ENCODE measurements around the gene STX1A.

STX1A gene

GRCh38 chr7:73762659-73762999 is 43.2 kb upstream of the STX1A start:
- POLR2A ChIA-PET: no interaction called here
- Histone ChIP-seq H3K4me3 (ENCODE audit: low read depth, low read length) (no peak overlapping the region), H3K4me1 (ENCODE audit: control insufficient read depth, insufficient read depth, low read length) (no peaks in the 10 kb centered on the region), H3K9me3 (ENCODE audit: control insufficient read depth, insufficient read depth, low read depth, low read length) (no peaks in the 10 kb centered on the region), H3K27ac (ENCODE audit: extremely low read depth, low read depth, low read length) (no peak overlapping the region), H3K36me3 (ENCODE audit: control insufficient read depth in 2 of 2, insufficient read depth in 1 of 2, low read length in 2 of 2) (no peaks in the 10 kb centered on the region)
- TF ChIP-seq ZNF202 (tag by site-specific recombination; IDR thresholded peaks at IDR 0.05; ENCODE audit: borderline replicate concordance) (no peak), ZNF366 (tag by site-specific recombination; conservative IDR thresholded peaks at IDR 0.05) (peak; percentile 96), ZNF596 (tag by site-specific recombination; IDR thresholded peaks at IDR 0.05) (peak; percentile 43; the same call in 1 of the 2 replicates), PRDM1 (tag by site-specific recombination; IDR thresholded peaks at IDR 0.05) (peak; percentile 100), ZFP3 (tag by site-specific recombination; IDR thresholded peaks at IDR 0.05; ENCODE audit: low read depth) (no peak), ZNF184 (tag by site-specific recombination; IDR thresholded peaks at IDR 0.05) (no peak), ZFP37 (tag by site-specific recombination; IDR thresholded peaks at IDR 0.05) (no peak)
- TF ChIP-seq, protein P1, sequence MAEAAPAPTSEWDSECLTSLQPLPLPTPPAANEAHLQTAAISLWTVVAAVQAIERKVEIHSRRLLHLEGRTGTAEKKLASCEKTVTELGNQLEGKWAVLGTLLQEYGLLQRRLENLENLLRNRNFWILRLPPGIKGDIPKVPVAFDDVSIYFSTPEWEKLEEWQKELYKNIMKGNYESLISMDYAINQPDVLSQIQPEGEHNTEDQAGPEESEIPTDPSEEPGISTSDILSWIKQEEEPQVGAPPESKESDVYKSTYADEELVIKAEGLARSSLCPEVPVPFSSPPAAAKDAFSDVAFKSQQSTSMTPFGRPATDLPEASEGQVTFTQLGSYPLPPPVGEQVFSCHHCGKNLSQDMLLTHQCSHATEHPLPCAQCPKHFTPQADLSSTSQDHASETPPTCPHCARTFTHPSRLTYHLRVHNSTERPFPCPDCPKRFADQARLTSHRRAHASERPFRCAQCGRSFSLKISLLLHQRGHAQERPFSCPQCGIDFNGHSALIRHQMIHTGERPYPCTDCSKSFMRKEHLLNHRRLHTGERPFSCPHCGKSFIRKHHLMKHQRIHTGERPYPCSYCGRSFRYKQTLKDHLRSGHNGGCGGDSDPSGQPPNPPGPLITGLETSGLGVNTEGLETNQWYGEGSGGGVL (tag by site-specific recombination; IDR thresholded peaks at IDR 0.05): peak; percentile 56
- CTCF ChIA-PET: no interaction called here

DNA sequence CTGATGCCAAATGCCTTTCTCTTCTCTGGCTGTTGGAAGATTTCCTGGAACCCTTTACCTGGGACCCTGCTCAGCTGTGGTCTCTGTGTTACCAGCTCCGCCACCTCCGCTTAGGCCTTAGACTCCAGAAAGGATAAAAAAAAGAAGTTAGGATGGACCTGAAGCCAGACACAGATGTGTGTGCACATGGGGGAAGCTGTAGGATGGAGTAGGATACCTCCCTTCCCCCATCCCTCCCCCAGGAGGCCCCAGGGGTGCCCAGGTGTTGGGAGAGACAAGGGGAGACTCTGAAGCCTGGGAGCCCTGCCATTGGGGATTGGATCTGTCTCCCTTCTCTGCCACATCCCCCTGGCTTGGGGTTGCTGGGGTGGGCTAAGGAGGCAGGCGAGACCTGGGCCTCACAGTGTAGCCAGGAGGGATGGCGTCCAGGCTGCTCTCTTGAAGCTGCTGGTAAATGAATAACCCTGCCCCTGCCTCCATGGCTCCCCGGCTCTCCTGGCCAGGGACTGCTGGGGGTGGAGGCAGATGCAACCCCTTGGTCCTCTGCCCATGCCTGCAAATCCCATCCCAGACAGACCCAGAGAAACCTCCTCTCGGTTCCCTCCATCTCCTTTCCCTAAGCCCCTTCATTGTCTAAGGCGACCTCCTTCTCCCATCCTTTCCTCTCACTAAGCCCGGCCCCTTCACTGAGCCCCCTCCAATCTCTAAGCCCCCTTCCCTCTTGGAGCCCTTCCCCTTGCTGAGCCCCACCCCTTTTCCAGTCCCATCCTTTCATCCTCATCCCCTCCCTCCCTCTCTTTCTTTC is 42.6 kb upstream of the STX1A start:
- Histone ChIP-seq H3K4me1 (ENCODE audit: control insufficient read depth, insufficient read depth, low read length) (no peaks in the 10 kb centered on the region), H3K9me3 (ENCODE audit: control insufficient read depth, insufficient read depth, low read depth, low read length) (no peaks in the 10 kb centered on the region), H3K36me3 (ENCODE audit: control insufficient read depth in 2 of 2, insufficient read depth in 1 of 2, low read length in 2 of 2) (no peaks in the 10 kb centered on the region), H3K27ac (ENCODE audit: extremely low read depth, low read depth, low read length) (no peak overlapping the region), H3K4me3 (ENCODE audit: low read depth, low read length) (no peak overlapping the region)
- ChIA-PET CTCF (interaction anchor here (0.6 kb wide), 1 partner anchor 219 kb away, joined by 4 read pairs; no protein-coding TSS in a partner anchor), POLR2A (no interaction called here)
- TF ChIP-seq ZNF658 (tag by site-specific recombination; IDR thresholded peaks at IDR 0.05) (no peak), SP2 (tag by site-specific recombination; IDR thresholded peaks at IDR 0.05) (peak; percentile 32; the same call in 1 of the 2 replicates), ZNF416 (tag by site-specific recombination; IDR thresholded peaks at IDR 0.05) (no peak), ZNF10 (tag by site-specific recombination; IDR thresholded peaks at IDR 0.05) (no peak), GLIS2 (tag by site-specific recombination; IDR thresholded peaks at IDR 0.05) (0 out of 2 replicates have a peak, but pooled peaks have one; percentile 29), GLIS1 (tag by site-specific recombination; IDR thresholded peaks at IDR 0.05) (peak; percentile 55)
- TF ChIP-seq, protein P2, sequence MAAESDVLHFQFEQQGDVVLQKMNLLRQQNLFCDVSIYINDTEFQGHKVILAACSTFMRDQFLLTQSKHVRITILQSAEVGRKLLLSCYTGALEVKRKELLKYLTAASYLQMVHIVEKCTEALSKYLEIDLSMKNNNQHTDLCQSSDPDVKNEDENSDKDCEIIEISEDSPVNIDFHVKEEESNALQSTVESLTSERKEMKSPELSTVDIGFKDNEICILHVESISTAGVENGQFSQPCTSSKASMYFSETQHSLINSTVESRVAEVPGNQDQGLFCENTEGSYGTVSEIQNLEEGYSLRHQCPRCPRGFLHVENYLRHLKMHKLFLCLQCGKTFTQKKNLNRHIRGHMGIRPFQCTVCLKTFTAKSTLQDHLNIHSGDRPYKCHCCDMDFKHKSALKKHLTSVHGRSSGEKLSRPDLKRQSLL (tag by site-specific recombination; IDR thresholded peaks at IDR 0.05): no peak
- TF ChIP-seq, protein P3, sequence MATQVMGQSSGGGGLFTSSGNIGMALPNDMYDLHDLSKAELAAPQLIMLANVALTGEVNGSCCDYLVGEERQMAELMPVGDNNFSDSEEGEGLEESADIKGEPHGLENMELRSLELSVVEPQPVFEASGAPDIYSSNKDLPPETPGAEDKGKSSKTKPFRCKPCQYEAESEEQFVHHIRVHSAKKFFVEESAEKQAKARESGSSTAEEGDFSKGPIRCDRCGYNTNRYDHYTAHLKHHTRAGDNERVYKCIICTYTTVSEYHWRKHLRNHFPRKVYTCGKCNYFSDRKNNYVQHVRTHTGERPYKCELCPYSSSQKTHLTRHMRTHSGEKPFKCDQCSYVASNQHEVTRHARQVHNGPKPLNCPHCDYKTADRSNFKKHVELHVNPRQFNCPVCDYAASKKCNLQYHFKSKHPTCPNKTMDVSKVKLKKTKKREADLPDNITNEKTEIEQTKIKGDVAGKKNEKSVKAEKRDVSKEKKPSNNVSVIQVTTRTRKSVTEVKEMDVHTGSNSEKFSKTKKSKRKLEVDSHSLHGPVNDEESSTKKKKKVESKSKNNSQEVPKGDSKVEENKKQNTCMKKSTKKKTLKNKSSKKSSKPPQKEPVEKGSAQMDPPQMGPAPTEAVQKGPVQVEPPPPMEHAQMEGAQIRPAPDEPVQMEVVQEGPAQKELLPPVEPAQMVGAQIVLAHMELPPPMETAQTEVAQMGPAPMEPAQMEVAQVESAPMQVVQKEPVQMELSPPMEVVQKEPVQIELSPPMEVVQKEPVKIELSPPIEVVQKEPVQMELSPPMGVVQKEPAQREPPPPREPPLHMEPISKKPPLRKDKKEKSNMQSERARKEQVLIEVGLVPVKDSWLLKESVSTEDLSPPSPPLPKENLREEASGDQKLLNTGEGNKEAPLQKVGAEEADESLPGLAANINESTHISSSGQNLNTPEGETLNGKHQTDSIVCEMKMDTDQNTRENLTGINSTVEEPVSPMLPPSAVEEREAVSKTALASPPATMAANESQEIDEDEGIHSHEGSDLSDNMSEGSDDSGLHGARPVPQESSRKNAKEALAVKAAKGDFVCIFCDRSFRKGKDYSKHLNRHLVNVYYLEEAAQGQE (tag by site-specific recombination; IDR thresholded peaks at IDR 0.05): no peak

Data from HEK293 (cell line).